ENCODE data around the gene SEMA6D.

SEMA6D gene

DNA sequence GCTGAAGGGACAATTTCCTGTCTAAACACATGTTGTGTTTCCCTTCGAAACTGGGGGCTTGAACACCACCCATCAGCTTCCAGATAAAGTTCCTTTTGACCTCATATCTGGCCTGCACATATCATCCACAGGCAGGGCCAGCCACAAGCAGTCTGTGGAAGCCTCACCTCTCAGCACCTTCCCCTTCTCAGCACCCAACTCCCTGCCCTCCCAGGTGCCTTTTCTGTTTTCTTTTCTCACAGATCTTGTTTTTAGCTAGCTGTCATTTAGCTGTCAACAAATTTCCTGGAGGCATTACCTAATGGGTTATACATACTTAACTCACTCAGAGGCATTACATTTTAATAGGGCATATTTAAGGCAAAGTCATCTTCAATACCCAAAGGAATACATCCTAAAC lies 93.9 kb downstream of the SEMA6D start:
- H3K4me3 ChIP-seq (replicated peaks; ENCODE audit: low read depth, low read length): no peak overlapping the region
- no peak for DNase-seq (ENCODE audit: extremely low read depth, low read depth)
- TF ChIP-seq, protein P1, sequence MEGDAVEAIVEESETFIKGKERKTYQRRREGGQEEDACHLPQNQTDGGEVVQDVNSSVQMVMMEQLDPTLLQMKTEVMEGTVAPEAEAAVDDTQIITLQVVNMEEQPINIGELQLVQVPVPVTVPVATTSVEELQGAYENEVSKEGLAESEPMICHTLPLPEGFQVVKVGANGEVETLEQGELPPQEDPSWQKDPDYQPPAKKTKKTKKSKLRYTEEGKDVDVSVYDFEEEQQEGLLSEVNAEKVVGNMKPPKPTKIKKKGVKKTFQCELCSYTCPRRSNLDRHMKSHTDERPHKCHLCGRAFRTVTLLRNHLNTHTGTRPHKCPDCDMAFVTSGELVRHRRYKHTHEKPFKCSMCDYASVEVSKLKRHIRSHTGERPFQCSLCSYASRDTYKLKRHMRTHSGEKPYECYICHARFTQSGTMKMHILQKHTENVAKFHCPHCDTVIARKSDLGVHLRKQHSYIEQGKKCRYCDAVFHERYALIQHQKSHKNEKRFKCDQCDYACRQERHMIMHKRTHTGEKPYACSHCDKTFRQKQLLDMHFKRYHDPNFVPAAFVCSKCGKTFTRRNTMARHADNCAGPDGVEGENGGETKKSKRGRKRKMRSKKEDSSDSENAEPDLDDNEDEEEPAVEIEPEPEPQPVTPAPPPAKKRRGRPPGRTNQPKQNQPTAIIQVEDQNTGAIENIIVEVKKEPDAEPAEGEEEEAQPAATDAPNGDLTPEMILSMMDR (IDR thresholded peaks at IDR 0.05; ENCODE audit: low read depth, low read length, missing control alignments): no peak

GRCh38 chr15:47812470-47812999 lies 95.2 kb downstream of the SEMA6D start:
- no peak overlapping the region for H3K4me3 ChIP-seq (replicated peaks; ENCODE audit: low read depth, low read length)
- TF ChIP-seq, protein P1 (IDR thresholded peaks at IDR 0.05; ENCODE audit: low read depth, low read length, missing control alignments): no peak
- no peak for DNase-seq (ENCODE audit: extremely low read depth, low read depth)

GRCh38 chr15:47813748-47814384 lies 96.6 kb downstream of the SEMA6D start:
- no peak overlapping the region for H3K4me3 ChIP-seq (replicated peaks; ENCODE audit: low read depth, low read length)
- TF ChIP-seq, protein P1 (IDR thresholded peaks at IDR 0.05; ENCODE audit: low read depth, low read length, missing control alignments): no peak
- no peak for DNase-seq (ENCODE audit: extremely low read depth, low read depth)

GRCh38 chr15:47814620-47815019 lies 97.3 kb downstream of the SEMA6D start:
- TF ChIP-seq, protein P1 (IDR thresholded peaks at IDR 0.05; ENCODE audit: low read depth, low read length, missing control alignments): no peak
- H3K4me3 ChIP-seq (replicated peaks; ENCODE audit: low read depth, low read length): no peak overlapping the region
- DNase-seq (ENCODE audit: extremely low read depth, low read depth): no peak

GRCh38 chr15:47817969-47818548 lies 100.8 kb downstream of the SEMA6D start:
- DNase-seq (ENCODE audit: extremely low read depth, low read depth): no peak
- TF ChIP-seq, protein P1 (IDR thresholded peaks at IDR 0.05; ENCODE audit: low read depth, low read length, missing control alignments): no peak
- H3K4me3 ChIP-seq (replicated peaks; ENCODE audit: low read depth, low read length): no peak overlapping the region

- no peak for DNase-seq (ENCODE audit: extremely low read depth, low read depth)
- TF ChIP-seq, protein P1 (IDR thresholded peaks at IDR 0.05; ENCODE audit: low read depth, low read length, missing control alignments): no peak
- no peak overlapping the region for H3K4me3 ChIP-seq (replicated peaks; ENCODE audit: low read depth, low read length)
Observed at GRCh38 chr15:47819158-47819557, 101.9 kb downstream of the SEMA6D start.
